HG02571 (cell line): Measurements from ENCODE around the gene EN2.

ENCODE experiments used
- ATAC-seq: cut with Tn5 transposase; IDR thresholded peaks from one replicate; pipeline ENCODE4 v1.9.1; 2021; ENCODE audit warnings: mild to moderate bottlenecking, moderate library complexity; ENCODE audit not compliant: unreplicated experiment

The EN2 gene

GRCh38 chr7:155507576-155507975 lies 49.6 kb downstream of the EN2 start:
- no peak for ATAC-seq

DNA sequence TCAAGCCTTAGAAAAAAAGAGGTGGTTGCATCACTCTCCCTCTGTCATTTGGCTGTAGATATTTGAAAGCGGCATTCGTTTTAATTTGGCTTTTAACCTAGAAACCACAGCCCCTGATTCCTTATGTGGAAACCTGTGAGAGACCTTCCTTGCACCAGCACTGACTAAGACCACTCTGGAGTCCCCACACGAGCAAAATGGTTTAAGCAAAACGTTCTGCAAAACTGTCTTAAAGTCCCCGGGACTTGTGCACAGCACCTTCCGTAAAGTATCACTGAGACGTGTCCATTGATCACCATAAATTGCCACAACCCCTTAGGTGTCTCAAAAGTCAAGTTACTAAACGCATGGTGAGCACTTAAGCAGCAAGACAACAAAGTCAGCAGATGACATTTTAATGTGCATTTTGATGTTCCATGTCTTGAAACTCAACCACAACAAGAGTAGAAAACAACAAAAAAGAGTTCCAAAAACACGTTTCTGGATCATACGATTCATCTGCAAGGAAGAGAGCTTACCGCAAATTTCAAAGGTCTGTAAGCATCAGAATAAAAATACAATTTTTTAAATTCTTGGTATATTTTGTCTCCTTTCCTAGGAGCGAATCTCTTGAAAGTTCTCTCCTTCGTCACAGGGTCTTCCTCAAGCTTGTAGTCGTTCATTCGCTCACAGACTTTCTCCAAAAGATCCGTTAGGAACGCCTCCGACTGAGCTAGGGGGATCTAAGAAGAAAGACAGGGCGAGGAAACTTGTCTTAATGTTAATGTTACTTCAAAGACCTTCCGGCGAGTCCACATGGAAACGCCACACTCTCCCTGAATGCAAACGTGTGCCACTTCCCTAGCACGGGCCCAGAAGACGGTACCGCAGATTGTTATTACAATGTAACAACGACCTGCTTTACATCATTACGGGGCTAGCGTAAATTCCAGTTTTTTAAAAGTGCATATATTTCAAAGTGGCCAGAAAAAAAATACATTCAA lies 50.7 kb downstream of the EN2 start:
- no peak for ATAC-seq

DNA sequence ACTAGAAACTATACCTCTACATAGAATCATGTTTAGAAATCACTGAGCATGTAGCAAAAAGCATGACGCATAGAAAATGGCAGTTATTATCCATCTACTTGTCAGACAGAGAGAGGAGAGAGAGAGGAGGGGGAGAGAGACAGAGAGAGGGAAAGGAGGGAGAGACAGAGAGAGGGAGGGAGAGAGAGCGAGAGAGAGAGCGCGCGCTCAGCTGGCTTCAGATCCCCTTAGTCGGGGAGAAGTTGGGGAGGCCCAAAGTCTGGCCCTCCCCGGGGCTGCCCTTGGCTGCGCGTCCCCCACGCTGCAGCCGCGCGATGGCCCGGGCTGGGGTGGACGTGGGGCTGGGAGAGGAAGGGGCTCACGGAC lies 51.4 kb downstream of the EN2 start:
- no peak for ATAC-seq

DNA sequence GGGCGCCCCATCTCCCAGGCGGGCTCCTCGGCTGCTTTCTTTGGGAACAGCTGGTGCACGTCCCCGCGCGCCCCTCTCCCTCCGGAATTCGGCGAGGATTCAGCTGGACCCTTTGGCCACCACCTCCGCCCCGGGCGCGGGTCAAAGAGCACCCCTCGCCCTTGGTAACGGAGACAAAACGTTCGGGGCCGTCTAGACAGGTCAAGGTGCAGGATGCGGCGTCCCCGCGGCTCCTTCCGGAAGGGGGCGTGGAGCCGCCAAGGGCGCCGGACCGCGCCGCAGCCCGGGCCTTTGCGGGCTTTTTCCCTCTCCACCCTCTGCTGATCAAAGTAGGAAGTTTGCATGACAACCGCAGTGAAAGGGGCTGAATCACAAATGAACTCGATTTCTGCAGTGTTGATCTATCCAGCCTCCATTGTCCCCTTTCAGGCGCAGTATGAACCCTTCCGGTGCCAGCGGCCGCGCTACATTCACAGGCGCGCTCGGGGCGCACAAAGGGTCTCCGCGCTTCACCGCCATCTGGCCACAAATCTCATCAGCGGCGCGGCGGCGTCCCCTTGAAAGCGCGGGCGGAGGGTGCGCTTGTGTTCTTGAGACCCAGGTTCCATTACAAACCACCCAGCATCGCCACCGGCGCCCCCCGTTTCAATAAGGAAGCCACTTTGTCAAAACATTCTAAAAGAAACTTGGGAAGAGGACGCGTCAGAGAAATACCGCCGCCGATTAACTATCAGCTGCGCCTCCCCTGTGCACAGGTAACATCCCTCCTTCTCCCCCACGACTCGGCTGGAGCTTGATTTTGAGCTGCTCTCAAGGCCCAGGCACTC lies 52.0 kb downstream of the EN2 start:
- ATAC-seq = no peak

GRCh38 chr7:155510975-155511701 lies 53.2 kb downstream of the EN2 start:
- ATAC-seq = no peak

- no peak for ATAC-seq
Observed at GRCh38 chr7:155511702-155511996, 53.7 kb downstream of the EN2 start.

DNA sequence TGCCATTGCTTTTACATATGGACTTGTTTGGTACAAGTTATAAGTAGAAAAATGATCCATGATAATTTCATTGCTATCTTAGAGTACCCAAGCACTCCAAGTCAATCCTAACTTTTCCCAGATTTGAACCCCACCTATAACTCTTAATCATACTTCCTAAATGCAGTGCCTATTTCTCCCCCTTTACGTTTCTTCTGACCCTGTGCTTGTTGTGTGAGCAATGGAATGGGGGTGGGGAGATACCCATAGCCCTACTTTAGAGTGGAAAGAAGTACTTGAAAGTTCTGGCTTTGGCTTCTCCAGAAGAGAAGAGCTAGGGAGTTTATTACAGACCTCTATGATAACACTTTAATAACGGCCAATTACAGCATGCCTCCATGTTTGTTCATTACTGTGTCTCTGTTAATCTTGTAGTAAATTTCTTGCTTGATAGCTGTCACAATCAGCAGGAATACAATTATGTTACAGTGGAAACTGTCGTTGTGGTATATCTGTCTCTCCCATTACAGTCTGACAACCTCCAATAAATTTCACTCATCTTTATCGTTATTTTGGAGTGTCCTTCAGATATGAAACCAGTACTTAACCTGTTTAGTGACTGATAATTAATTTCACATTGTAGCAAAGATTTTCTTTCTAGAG lies 54.4 kb downstream of the EN2 start:
- no peak for ATAC-seq

DNA sequence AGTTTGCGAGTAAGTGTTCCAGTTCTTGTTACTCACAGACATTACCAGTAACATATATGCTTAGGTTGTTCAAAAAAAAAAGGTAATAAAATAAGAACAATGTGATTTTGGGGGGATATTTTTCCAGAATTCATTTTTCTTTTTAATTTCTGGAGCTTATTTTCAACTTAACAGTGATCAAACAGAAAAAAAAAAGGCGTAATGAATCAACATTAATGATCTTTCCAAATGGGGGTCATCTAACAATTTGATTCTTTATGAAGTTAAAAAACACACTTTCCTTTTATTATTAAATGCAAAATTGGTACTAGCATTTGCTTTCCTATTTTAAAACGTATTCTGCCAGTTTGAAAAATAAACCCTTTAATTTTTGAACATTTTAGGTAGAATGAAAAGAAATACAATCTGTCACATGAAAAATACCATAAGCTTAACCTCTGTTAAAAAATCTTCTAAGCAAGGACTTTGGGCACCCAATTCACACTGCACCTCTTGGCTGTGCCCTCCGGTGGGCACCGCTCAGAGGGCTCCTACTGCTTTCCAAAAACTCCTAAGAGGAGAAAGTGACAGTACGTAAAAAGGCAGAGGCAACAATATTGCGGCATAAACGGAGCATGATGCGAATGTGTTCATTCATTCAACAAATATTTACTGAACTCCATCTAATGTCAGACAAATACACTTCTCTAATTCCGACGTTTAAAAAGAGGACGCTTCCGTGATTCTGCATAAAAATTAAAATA lies 55.8 kb downstream of the EN2 start:
- no peak for ATAC-seq

GRCh38 chr7:155514296-155514695 lies 56.4 kb downstream of the EN2 start:
- ATAC-seq = no peak
